HG02759 (cell line): ENCODE measurements around the gene ABL1.

Experiments
- ATAC-seq: cut with Tn5 transposase; IDR thresholded peaks from one replicate; pipeline ENCODE4 v1.9.1; 2021; ENCODE audit warnings: mild to moderate bottlenecking, moderate library complexity; ENCODE audit not compliant: unreplicated experiment

Gene ABL1

GRCh38 chr9:130887494-130888144, 52.6 kb downstream of the ABL1 start:
- no peak for ATAC-seq

- no peak for ATAC-seq
Measured at GRCh38 chr9:130888146-130888885, 53.3 kb downstream of the ABL1 start.

GRCh38 chr9:130890124-130890523, 55.1 kb downstream of the ABL1 start:
- ATAC-seq = no peak

GRCh38 chr9:130890870-130891687, 56.0 kb downstream of the ABL1 start:
- ATAC-seq = no peak

- ATAC-seq = no peak
Measured at GRCh38 chr9:130891688-130892476, 56.8 kb downstream of the ABL1 start.

- no peak for ATAC-seq
Measured at GRCh38 chr9:130892477-130893304, 57.6 kb downstream of the ABL1 start.

- ATAC-seq = no peak
Measured at GRCh38 chr9:130893341-130894101, 58.5 kb downstream of the ABL1 start.

GRCh38 chr9:130894546-130894945, 59.5 kb downstream of the ABL1 start:
- ATAC-seq = no peak

GRCh38 chr9:130895038-130895437, 60.0 kb downstream of the ABL1 start:
- no peak for ATAC-seq

GRCh38 chr9:130895481-130896232, 60.6 kb downstream of the ABL1 start:
- ATAC-seq = no peak

GRCh38 chr9:130896233-130897014, 61.4 kb downstream of the ABL1 start, which contains the start of gene QRFP:
TSS of gene QRFP (minus strand) at chr9:130896812. CDS start at chr9:130893838, 2,974 bp downstream.
- ATAC-seq = no peak

GRCh38 chr9:130897105-130897751, 62.2 kb downstream of the ABL1 start:
- no peak for ATAC-seq

- no peak for ATAC-seq
Measured at GRCh38 chr9:130897848-130898551, 62.9 kb downstream of the ABL1 start.

- ATAC-seq = no peak
Measured at GRCh38 chr9:130898552-130898852, 63.4 kb downstream of the ABL1 start.

GRCh38 chr9:130899051-130899748, 64.1 kb downstream of the ABL1 start:
- no peak for ATAC-seq
